CD4-positive, alpha-beta T cell treated with Interferon gamma for 1 hour (primary cell): Measurements from ENCODE around the gene QSOX1.

Experiments
- DNase-seq: peaks from one replicate; pipeline ENCODE4 v3.0.0-alpha.2; 2020

Gene QSOX1

DNA sequence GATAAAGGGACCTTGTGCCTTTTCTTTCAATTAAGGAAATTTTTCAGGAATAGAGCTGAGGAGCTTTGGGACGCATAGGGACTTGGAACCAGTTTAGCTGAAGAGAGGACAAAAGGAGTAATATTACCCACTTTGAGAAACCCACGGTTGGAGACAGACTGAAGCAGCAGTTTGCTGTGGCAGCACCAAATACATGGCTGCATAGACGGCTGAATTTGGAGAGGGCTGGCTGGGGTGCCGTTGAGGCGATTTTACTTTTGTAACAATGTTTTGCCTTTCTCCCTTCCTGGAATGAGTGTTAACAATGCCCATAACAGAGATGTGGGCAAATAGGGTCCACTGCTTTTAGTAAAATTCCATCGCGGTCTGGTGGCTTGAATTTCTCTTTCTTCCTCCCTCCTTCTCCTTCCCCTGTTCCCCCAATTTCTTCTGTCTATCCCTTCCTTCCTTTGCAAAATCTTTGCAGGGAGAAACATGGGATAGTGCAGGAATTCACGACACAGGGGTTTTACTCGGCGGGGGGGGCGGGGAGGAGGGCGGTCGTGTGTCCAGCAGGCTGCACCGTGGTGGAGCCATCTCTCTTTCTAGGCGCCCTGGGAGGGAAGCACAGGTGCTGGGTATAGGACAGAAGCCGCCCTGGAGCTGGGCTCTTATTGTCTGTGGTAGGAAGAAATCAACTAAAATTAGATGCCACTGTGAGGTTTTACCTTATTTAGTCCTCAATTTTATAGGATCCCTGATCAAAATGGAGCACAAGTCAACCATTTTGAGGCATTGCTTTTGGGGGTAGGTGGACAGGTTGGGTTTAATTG is 82.2 kb downstream of the QSOX1 start:
- DNase-seq: no peak

DNA sequence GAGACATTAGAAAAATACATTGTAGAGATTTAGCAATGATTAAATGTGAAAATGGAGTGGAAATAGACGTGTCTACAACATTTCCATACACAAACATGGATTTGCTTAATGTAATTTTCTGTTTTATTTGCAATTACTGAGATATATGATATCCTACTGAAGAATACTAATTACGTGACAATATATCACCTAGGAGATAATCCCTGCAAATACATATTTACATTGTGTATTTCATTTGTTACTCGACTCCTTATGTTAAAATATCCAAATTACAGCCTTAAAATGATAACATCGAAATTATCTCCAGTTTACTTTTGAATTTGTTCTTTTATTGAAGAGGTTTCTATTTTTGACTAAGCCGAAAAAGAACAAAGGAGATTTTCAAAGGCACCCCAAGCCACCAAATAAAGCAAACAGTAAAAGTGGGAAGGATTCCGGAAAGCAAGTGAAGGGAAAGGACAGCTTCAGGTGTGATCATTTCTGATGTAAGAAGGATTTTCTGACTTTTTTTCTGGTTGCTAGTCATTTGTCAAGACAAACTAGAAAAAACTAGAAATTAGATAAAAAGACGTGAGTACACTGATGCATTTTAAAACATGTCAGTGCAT is 83.3 kb downstream of the QSOX1 start:
- DNase-seq: no peak

DNA sequence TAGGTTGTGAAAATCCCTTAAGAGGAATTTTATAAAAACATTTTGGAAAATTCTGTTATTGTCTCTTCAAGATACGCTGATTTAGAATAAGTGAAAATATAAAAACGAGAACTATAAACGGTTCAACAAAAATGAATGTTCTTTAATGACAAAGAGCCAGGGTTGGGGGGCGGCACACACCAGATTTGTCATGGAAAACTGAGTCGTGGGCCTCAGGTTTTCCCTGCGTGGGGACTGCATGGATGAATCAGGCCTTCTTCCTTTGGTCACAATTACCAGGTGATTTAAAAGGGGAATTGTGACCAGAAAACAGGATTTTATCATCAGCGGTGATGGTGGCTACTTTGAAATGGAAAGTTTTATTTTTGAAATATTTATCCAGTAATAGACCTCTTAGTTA is 84.0 kb downstream of the QSOX1 start:
- no peak for DNase-seq

DNA sequence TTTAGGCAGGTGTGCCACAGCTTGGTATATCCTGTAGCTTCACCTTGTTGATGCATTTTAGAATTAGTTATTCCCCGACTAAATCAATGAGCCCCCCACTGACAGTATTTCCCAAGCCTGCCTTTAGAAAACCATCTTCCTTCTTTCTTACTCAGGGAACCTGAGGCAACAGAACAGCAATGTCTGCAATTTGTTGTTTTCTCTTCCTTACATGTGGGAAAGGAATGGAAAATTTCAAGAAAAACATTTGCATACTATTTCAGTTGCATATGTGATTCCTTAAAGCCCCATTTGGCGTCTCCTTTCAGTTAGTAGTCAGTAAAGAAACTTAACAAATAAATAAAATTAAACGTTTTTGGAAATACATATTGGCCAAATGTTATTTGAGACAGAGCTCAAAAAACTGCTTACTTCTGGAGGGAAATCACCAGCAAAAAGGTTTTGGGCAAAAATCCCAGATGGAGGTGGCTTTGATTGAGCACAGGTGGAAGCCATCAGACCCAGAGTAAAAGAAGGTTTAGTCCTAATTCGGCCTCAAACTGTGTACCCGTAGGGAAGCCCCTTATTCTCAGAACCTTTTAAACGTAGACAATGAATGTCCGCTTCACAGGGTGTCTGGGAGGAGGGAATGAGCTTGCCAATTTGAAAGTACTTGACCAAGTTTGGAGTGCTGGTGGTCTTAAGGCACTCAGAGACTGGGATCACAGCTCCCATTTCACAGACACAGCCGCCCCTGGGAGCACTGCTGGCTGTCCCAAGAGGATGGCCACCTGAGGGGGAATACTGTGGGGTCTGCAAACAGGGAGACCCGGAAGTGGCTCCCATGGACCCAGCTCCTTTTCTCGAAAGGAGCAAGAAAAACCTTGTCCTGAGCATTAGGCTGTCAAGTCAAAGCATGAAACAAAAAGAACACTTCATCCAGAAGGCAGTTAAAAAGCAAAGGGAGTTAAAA is 84.8 kb downstream of the QSOX1 start:
- no peak for DNase-seq

DNA sequence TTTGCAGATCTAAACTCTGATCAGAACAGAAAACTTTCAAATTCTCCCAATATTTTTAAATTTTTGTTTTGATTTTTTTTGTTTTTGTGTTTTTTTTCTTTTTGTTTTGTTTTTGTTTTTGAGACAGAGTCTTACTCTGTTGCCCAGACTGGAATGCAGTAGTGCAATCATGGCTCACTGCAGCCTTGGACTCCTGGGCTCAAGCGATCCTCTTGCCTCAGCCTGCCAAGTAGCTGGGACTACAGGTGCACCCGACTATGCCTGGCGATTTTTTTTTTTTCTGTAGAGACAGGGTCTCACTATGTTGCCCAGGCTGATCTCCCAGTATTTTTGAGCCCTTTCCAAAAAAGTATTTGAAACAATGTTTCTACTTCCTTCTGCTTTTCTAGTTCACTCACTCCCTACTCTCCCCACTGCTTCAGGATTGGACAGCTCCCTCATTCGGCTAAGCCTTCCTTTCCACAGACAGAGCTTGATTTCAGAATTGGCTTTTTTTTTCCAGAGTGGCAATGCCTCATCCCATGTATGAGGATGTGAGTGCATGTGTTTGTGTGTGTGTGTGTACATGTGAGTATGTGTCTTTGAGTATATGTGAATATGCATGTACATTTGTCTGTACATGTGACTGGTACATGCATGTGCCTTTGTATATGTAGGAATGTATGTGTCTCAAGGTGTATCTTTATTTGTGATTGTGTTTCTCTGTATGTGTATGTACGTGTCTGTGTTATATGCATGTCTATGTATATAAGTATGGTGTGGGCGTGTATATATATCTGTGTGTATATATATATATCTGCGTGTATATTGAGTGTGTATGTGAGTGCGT is 87.3 kb downstream of the QSOX1 start:
- DNase-seq: no peak

DNA sequence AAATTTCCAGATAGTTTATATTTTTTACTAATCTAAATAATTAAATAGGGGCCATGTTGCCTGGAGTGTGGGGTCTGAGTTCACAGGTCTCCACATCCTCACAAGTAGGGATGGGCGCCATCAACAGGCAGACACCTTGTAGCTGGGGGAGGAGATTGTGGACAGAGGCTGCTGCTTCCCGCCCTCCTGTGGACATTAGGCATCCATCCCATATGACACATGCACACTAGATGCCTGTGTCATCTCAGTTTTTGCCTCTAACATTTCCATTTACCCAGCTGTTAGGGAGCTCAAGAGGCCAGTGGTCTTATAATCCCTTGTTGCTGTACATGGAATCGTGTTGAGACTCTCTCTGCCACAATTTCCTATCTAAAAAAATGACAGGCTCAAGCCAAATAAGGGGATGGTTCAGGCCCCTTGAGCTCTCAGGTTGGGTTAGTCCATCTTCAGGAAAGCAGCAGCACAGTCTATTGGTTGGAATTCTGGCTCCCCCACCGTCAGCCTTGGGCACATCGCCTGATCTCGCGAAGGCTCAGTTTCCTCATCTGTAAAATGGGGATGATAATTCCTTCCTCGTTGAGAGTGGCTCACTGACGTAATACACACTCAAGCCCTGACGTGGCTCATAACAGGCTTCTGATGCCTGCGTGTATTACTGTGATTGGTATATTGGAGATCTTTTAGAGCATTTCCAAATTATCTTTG is 89.0 kb downstream of the QSOX1 start:
- DNase-seq: no peak

DNA sequence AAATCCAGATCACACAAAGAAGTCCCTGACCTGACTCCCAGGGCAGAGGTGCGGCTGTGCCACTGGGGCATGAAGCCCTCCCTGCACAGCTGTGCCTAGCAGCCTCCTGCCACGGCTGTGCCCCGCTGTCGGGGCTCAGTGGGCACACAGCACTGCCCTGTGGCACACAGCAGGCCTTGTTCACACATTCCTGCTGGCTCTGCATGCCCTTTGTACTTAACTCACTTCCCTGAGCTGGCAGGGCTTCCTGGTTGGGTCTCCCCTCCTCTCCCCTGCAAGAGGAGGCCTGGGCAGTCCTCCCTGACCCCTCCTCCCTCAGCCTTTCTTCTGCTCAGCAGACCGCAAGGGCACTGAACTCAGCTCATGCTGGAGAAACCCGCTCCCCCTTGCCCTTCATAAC is 90.2 kb downstream of the QSOX1 start:
- DNase-seq: no peak

DNA sequence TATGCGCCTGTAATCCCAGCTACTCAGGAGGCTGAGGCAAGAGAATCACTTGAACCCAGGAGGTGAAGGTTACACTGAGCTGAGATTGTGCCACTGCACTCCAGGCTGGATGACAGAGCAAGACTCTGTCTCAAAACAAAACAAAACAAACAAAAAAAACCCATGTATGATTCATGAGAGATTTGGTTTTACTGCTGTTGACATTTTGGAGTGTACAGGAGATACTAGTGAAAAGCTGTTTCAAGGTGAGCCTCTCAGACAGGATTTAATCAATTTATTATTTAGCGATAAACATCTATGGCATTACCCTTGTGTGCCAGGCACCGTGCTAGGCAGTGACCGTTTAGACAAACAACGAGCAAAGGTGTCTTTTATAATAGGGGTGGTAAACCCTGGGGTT is 91.9 kb downstream of the QSOX1 start:
- DNase-seq: no peak

DNA sequence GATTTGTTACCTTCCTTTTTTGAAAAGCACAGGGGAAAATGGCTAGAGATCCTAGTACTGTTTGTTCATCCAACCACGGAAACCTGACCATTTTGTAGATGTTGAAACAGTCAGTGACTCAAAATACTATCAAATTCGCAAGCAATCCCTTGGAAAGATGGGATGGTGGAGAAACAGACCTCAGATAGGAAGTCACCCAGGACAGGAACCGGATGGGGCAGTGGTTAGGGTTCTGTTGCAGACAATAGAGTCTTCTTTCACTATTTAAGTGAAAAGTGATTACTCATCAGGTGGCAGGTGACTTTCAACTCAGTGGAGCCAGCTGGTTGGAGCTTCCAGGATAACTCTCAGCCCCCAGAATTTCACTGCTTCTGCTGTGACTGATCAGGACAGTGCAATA is 92.4 kb downstream of the QSOX1 start:
- DNase-seq: no peak

DNA sequence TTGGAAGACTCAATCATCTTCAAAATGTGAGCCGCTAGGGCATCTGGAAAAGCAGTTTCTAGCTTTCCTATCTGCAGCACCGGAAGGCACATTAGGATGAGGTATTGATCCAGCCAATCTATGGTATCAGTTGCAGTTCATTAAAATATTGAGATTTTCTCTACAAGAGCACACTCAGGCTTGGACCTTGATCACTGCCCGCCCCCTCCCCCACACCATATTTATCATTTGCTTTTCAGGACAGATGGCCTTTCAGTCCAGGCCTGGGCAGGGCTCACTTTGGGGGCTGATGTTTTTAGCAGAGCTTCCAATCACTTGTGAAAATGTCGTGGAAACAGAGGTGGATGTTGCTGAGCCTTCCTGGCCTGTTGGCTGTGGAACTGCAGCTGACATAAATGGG is 92.9 kb downstream of the QSOX1 start:
- no peak for DNase-seq

DNA sequence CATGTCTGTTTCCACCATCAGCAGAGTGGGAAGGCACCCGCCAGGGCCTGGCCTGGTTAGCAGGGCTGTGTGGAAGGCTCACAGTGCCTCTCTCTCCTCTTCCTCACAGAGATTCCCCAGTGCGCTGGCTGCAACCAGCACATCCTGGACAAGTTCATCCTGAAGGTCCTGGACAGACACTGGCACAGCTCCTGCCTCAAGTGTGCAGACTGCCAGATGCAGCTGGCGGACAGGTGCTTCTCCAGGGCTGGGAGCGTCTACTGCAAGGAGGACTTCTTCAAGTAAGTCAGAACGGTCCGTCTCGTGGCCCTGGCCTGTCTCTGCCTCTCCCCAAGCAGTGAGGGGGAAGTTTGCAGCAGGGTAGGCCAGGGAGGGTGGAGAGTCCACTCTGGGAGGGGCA is 93.5 kb downstream of the QSOX1 start:
- no peak for DNase-seq

DNA sequence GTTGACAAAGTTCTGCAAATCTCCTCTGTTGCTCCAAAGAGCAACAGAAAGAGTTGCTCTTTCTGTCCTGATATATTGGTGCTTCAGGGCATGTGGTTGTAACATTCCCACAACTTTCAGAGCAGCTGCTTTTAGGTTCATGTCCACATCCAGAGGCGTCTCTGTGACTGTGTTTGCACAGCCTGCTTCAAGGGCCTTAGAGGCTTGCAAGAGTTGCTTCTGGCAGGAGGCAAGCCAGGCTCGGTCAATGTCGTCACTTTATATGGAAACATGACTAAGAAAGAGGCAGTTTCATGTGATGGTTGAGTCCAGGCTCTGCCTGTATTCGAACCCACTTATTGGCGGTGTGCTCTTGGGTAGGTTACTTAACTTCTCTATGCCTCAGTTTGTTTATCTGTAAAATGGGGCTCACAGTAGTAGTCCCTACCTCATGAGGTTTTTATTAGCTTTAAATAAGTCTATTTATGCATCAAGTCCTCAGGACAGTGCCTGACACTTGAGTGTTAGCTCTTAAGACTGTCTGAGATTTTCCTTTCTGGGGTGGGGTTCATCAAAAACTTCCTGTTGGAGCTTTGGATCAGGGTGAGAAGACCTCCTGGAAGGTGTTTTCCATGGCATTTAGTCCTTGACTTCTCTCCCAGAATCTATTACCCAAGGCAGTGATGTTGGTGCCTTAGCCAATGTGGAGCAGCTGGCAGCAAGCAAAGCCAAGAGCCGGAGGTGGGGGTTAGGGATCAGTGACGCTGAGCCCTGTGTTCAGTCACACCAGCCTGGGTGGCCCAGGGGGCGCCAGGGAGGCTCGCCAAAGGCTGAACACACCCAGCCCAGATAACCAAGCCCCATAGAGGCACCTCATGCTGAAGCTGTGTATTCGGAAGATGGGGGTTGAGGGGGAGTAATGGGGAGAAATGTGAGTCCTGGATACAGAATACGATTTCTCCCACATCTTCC is 94.3 kb downstream of the QSOX1 start:
- no peak for DNase-seq

DNA sequence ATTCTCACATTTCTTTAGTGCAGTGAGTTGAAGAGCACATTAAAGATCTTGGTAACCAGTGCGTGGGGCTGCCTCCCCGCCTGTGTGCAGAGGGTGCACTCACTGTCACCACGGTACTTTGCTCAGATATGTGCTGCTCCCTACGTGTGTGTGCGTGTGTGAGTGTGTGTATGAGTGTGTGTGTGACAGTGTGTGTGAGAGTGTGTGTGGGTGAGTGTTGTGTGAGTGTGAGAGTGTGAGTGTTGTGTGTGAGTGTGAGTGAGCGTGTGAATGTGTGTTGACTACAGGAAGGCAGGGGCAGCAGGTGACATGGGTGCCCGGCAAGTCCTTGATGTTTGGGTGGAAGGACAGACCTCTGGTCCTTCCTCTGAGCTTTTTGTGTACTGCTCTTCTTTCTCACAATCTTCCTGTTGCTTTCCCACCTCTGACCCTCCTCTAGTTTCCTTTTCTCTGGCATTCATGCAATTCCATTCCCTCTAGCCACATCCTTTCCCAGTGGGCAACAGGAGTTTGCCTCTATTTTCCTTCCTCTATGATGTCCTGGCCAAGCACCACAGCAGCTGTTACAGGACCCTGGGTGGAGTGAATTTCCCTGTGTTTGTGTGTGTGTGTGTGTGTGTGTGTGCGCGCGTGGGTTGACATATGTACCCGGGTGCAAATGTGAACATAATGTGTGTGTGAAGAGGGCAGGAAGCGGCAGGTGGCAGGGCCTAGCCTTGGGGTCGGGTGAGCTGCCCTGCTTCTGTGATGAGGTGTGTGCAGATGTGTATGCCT is 95.2 kb downstream of the QSOX1 start:
- no peak for DNase-seq

DNA sequence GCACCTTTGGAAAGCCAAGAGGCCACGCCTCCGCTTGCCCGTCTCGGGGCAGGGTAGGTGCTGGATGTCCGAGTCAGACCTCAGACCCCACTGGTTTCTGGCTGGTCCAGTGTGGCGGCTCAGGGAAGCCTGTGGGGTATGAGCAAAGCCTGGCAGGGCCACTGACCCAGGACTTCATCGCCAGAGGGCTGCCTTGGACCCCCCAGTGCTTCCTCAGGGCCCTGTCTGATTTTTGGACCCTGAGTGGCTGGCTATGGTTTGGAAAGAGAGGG is 95.8 kb downstream of the QSOX1 start:
- DNase-seq: no peak

DNA sequence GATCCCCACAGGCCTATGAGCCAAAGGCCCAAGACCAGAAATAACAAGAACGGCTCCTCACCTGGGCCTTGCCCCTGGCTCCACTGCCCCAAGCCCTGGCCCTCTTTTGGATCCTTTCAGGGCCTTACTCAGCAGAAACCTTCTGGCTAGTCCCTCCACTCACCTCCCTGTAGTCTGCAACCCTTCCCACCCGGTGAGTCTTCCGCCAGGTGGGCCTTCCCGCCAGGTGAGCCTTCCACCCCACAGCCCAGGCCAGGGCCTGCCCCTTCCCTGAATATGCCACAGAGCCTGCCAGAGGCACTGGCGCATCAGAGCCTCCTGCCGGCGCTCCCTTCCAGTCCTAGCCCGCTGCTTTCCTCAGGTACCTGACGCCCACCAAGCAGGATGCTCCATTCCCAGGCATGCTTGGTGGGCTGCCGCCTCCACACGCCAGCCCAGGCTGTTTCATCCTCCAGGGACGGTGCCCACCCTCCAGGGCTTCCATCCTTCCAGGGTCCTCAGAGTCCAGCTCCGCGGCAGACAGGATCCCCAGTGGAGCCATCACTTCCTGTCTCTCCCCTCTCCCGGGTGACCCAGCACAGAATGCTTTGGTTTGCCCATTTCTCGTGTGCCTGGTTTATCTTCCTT is 96.3 kb downstream of the QSOX1 start:
- DNase-seq: no peak

DNA sequence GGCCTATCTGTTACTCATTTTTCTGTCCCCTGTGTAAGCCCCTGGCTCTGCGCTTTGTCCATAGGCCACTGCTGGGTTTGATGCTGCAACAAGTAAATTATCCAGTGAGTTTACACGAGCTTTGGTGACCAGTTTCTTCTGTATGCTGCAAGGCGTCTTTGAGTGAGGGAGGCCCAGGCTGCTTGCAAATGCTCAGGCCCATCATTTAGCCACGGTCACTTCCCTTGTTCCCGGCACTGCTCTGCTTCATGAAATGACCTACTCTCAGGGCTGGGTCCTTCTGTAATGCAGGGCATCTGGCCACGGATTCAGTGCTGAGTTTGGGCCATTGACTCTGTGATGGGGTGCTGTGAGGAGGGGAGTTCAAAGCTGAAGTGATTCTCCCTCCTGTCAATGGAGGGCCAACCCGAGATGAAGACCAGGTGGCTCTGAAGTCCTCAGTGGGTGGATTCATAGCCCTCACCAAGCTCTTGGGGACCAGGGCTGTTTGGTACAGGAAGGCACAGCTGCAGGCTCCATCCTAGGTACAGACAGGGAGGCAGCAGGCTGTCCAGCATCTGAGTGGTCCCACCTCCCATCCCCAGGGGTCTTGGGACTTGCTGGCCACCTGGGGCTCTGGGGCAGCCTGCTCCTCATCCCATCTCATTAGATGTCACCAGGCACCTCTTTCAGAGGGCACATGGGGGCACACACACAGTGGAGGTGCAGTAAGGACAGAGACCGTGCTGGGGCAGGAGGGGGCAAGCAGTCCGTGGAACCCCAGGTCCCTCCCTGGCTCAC is 97.0 kb downstream of the QSOX1 start:
- no peak for DNase-seq

DNA sequence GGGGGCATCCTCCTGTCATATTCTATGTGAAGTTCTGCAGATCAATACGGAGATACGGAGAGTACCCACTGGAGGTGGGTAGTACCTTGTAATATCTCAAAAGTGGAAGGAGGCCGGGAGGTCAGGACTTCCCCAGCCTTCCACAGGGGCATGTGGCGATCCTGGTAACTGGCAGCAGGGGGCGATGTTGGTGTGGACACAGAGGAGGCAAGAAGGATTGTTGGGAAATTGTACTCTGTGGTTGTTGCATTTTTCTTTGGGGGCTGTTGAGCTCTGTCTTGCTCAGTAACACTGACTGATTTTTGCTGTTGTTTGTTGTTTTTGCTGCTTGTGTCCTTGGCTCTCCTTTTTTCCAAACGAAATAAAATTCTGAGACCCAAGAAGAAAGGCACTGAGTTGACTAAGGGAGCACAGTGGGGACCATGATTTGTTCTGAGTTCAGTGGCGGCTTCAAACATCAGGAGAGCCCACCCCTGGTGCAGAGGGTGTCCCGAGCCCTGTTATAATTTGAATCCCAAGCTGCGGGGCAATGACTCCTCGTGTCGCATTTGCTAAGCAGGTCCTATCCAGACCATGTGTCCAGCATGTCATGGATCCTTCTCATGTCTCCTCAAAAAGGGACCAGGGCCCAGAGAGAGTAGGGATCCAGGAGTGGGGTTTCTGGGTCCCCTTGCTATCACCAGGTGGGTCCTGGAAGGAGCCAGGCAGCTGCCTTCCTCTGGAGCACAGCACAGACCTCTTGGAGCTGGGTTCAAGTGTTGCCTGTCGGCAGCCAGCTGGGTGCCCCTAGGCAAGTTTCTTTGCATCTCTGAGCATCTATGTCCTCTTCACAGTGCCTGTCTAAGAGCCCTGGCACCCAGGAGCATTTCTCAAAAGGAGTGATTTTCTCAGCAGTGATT is 98.2 kb downstream of the QSOX1 start:
- peak; percentile 64 for DNase-seq
